Measurements from ENCODE around the gene UBE3A. TPM values are rescaled to one million over a fixed set of nuclear protein-coding genes. Genes with fewer than 3 reads are reported as not detected.

Gene UBE3A
- total RNA-seq, 1 donor from 2014 or later, result 57.4 TPM

- Histone ChIP-seq H3K27me3 (ENCODE audit: control insufficient read depth, insufficient read depth, low read length) (no peaks in the 10 kb centered on the region), H3K4me3 (ENCODE audit: low read depth, low read length) (no peak overlapping the region), H3K36me3 (ENCODE audit: control insufficient read depth, insufficient read depth, low read length) (peaks cover 4% of the 10 kb centered on the region)
- DNase-seq (ENCODE audit: low read depth), result no peak
- TF ChIP-seq CTCF (IDR thresholded peaks at IDR 0.05; ENCODE audit: insufficient read depth, low read length, severe bottlenecking), result no peak
- no peak for FAIRE-seq
Observed at GRCh38 chr15:25401501-25401900, 37.3 kb downstream of the UBE3A start.

GRCh38 chr15:25397100-25397499 lies 41.7 kb downstream of the UBE3A start:
- Histone ChIP-seq H3K27me3 (ENCODE audit: control insufficient read depth, insufficient read depth, low read length) (no peaks in the 10 kb centered on the region), H3K4me3 (ENCODE audit: low read depth, low read length) (no peak overlapping the region), H3K36me3 (ENCODE audit: control insufficient read depth, insufficient read depth, low read length) (no peaks in the 10 kb centered on the region)
- DNase-seq (ENCODE audit: low read depth) (no peak), FAIRE-seq (no peak)
- TF ChIP-seq CTCF (IDR thresholded peaks at IDR 0.05; ENCODE audit: insufficient read depth, low read length, severe bottlenecking), result no peak

- no peak for FAIRE-seq
Observed at GRCh38 chr15:25394898-25395297, 43.9 kb downstream of the UBE3A start.

GRCh38 chr15:25392806-25393205 lies 46.0 kb downstream of the UBE3A start:
- Histone ChIP-seq H3K27me3 (ENCODE audit: control insufficient read depth, insufficient read depth, low read length) (no peaks in the 10 kb centered on the region), H3K36me3 (ENCODE audit: control insufficient read depth, insufficient read depth, low read length) (no peaks in the 10 kb centered on the region), H3K4me3 (ENCODE audit: low read depth, low read length) (no peak overlapping the region)
- TF ChIP-seq CTCF (IDR thresholded peaks at IDR 0.05; ENCODE audit: insufficient read depth, low read length, severe bottlenecking), result no peak
- FAIRE-seq (no peak), DNase-seq (ENCODE audit: low read depth) (no peak)

More at GRCh38 chr15:25394898-25395297, 43.9 kb downstream of the UBE3A start:
- DNase-seq (ENCODE audit: low read depth), result no peak
- H3K36me3 ChIP-seq (ENCODE audit: control insufficient read depth, insufficient read depth, low read length), result no peaks in the 10 kb centered on the region
- no peaks in the 10 kb centered on the region for H3K27me3 ChIP-seq (ENCODE audit: control insufficient read depth, insufficient read depth, low read length)
- H3K4me3 ChIP-seq (ENCODE audit: low read depth, low read length), result no peak overlapping the region
- TF ChIP-seq CTCF (IDR thresholded peaks at IDR 0.05; ENCODE audit: insufficient read depth, low read length, severe bottlenecking), result no peak

GRCh38 chr15:25391971-25392721 lies 46.7 kb downstream of the UBE3A start:
- no peak overlapping the region for H3K4me3 ChIP-seq (ENCODE audit: low read depth, low read length)
- no peaks in the 10 kb centered on the region for H3K27me3 ChIP-seq (ENCODE audit: control insufficient read depth, insufficient read depth, low read length)
- DNase-seq (ENCODE audit: low read depth) (peak; percentile 79), FAIRE-seq (no peak)
- no peak for TF ChIP-seq CTCF (IDR thresholded peaks at IDR 0.05; ENCODE audit: insufficient read depth, low read length, severe bottlenecking)
- H3K36me3 ChIP-seq (ENCODE audit: control insufficient read depth, insufficient read depth, low read length), result no peaks in the 10 kb centered on the region

GRCh38 chr15:25385986-25386385 lies 52.8 kb downstream of the UBE3A start:
- no peak for DNase-seq (ENCODE audit: low read depth)
- no peak for TF ChIP-seq CTCF (IDR thresholded peaks at IDR 0.05; ENCODE audit: insufficient read depth, low read length, severe bottlenecking)
- no peak for FAIRE-seq
- Histone ChIP-seq H3K4me3 (ENCODE audit: low read depth, low read length) (no peak overlapping the region), H3K36me3 (ENCODE audit: control insufficient read depth, insufficient read depth, low read length) (no peaks in the 10 kb centered on the region), H3K27me3 (ENCODE audit: control insufficient read depth, insufficient read depth, low read length) (no peaks in the 10 kb centered on the region)
